Lung (tissue), 12 donors: Measurements from ENCODE around the gene FMNL1. TPM values are rescaled to one million over a fixed set of nuclear protein-coding genes. Genes with fewer than 3 reads are reported as not detected.
"Not testable (repeated sequence)": the region's sequence is repeated elsewhere in the genome, so short reads cannot be mapped to it uniquely, and the experiment has no call there.

ENCODE experiments used
- ATAC-seq: fragments of 200-7000 bp; cut with Tn5 transposase; one replicate; pipeline ENCODE4 v1.9.1; 2020; ENCODE audit warnings: moderate number of reproducible peaks; ENCODE audit not compliant: insufficient read depth, low FRiP score
- DNase-seq, 3 donors: peaks; one replicate each; pipeline ENCODE4 v3.0.0-alpha.2; 2013 to 2017
- H3K27ac ChIP-seq, 2 donors: one replicate each; pipeline ENCODE4 v1.5.1; 2013; ENCODE audit warnings: mild to moderate bottlenecking in 2 of 2, moderate library complexity in 2 of 2, control low read depth in 1 of 2, inconsistent platforms in 1 of 2, low read depth in 1 of 2, low read length in 1 of 2
- H3K27me3 ChIP-seq, 3 donors: one replicate each; pipeline ENCODE4 v1.5.1; 2013; ENCODE audit warnings: low read length in 2 of 3; ENCODE audit not compliant: control insufficient read depth in 3 of 3, insufficient read depth in 3 of 3
- H3K36me3 ChIP-seq, 4 donors: one replicate each; pipeline ENCODE4 v1.5.1; 2013; ENCODE audit warnings: low read length in 4 of 4, mild to moderate bottlenecking in 1 of 4, moderate library complexity in 1 of 4; ENCODE audit not compliant: control insufficient read depth in 4 of 4, insufficient read depth in 4 of 4
- H3K4me1 ChIP-seq, 5 donors: one replicate each; pipeline ENCODE4 v1.5.1; 2013; ENCODE audit warnings: low read length in 5 of 5, mild to moderate bottlenecking in 2 of 5, moderate library complexity in 1 of 5; ENCODE audit not compliant: control insufficient read depth in 5 of 5, insufficient read depth in 5 of 5
- H3K4me3 ChIP-seq: one replicate; pipeline ENCODE4 v1.5.1; 2013; ENCODE audit warnings: mild to moderate bottlenecking, control low read depth, moderate library complexity
- H3K9ac ChIP-seq, 2 donors: one replicate each; pipeline ENCODE4 v1.5.1; 2013; ENCODE audit warnings: low read length in 2 of 2, control low read depth in 1 of 2; ENCODE audit not compliant: insufficient read depth in 1 of 2
- H3K9me3 ChIP-seq, 4 donors: one replicate each; pipeline ENCODE4 v1.5.1; 2013; ENCODE audit warnings: low read length in 3 of 4, mild to moderate bottlenecking in 1 of 4, moderate library complexity in 1 of 4; ENCODE audit not compliant: control insufficient read depth in 4 of 4, insufficient read depth in 3 of 4
- WGBS, 2 donors: extraction: QIAGEN DNeasy Blood & Tissue Kit; methylation state at CpG; one replicate each; pipeline ENCODE4 v1.1.7; 2013; 5-methylcytosine and 5-hydroxymethylcytosine counted together
- polyA plus RNA-seq, 2 donors: library from polyadenylated mRNA; stranded (reverse); fragments of 200-250 nt; gene quantifications; one replicate each; pipeline ENCODE4 v1.2.1, GENCODE V29; 2013
- total RNA-seq, 2 donors: library from RNA; depleted of rRNA in 1 of 2; stranded (reverse); fragments of >200 nt in 1 of 2; gene quantifications; one replicate each; pipeline ENCODE4 v1.2.1, GENCODE V29; 2014 to 2021
- TF ChIP-seq, protein P1 (sequence below): IDR thresholded peaks from 2 replicates; pipeline ENCODE4 v1.5.1; 2012; ENCODE audit warnings: mild to moderate bottlenecking; ENCODE audit errors: control extremely low read depth, extremely low read depth
- donor health status: control.
- donor health status: control.
- donor health status: Bipolar disorder and iron deficiency.
- donor health status: healthy.
- donor health status: DM: yes; HTN: yes; CAD: no.

FMNL1 gene
- total and polyA plus RNA-seq, 4 donors = 25.0 to 135 (median 56.6) TPM

DNA sequence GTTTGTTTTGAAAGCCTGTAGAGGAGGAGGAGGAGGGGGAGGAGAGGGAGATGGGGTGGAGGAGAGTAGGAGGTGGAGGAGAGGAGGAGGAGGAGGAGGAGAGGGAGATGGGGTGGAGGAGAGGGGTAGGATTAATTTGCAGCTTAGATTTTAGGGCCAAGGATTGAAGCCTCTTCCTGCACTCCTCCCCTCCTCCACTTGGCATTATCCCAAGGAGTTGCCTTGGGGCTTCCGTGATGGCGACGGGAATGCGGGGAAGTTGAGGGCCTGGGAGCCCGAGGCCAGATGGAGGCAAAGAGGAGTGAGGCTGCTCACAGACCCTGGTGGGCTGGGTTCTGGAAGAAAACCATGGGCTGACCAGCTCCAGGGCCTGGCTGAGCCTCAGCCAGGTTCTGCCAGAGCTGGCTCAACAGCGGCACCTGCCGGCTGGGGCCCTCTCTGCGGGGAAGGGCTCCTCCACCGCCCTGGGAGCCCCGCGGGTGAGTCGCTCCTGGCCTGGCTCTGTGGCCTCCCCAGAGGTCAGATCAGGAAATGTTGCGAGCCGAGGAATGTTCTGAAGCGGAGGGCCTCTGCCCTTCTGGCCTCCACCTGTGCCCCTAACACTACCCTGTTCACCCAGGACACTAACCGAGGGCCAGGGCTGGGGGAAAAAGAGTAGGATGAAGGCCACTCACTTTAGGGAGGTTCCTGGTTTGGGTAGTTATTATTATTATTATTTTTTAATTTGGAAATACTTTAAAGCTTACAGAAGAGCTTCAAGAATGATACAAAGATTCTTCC is 23.9 kb upstream of the FMNL1 start:
- peak; percentile 86 to 91 (median 88) for DNase-seq
- H3K9ac ChIP-seq = peak overlapping the region in 1 of 2 donors; percentile 11

DNA sequence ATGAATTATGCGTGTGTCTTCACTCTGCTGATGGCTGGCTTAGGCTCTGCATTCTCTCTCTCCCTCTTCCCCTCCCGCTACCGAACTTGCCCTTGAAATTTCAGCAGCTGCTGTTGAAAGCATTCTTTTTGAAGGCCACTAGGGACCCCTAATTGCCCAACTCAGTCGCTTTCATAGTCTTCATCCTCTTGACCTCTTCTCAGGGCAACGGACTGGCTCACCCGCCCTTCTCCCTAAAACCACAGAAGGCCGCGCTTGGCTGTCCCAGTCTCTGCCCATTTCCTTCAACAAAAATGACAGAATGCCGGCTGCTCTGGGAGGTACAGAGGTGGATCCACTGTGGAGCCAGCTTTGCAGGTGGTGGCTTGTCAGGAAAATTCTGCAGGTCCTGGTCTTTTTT is 21.0 kb upstream of the FMNL1 start:
- H3K4me3 ChIP-seq = no peak overlapping the region
- TF ChIP-seq, protein P1, sequence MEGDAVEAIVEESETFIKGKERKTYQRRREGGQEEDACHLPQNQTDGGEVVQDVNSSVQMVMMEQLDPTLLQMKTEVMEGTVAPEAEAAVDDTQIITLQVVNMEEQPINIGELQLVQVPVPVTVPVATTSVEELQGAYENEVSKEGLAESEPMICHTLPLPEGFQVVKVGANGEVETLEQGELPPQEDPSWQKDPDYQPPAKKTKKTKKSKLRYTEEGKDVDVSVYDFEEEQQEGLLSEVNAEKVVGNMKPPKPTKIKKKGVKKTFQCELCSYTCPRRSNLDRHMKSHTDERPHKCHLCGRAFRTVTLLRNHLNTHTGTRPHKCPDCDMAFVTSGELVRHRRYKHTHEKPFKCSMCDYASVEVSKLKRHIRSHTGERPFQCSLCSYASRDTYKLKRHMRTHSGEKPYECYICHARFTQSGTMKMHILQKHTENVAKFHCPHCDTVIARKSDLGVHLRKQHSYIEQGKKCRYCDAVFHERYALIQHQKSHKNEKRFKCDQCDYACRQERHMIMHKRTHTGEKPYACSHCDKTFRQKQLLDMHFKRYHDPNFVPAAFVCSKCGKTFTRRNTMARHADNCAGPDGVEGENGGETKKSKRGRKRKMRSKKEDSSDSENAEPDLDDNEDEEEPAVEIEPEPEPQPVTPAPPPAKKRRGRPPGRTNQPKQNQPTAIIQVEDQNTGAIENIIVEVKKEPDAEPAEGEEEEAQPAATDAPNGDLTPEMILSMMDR = no peak
- ATAC-seq = no peak
- no peak for DNase-seq
- H3K27me3 ChIP-seq = no peaks in the 10 kb centered on the region
- H3K27ac ChIP-seq = no peak overlapping the region
- H3K36me3 ChIP-seq = no peaks in the 10 kb centered on the region
- H3K4me1 ChIP-seq = peaks cover 0 to 10% (median 0%) of the 10 kb centered on the region in 5 donors
- no peaks in the 10 kb centered on the region for H3K9me3 ChIP-seq
- no peak overlapping the region for H3K9ac ChIP-seq
- WGBS, 2 donors = 35 to 62% methylated on average over 9 of the region's 9 CpGs

More for the DNA sequence above, 23.9 kb upstream of the FMNL1 start:
- WGBS, 2 donors = 2 to 4% methylated on average over 16 of the region's 16 CpGs
- Histone ChIP-seq H3K27me3 (no peaks in the 10 kb centered on the region), H3K27ac (peak overlapping the region in 1 of 2 donors; percentile 67), H3K36me3 (no peaks in the 10 kb centered on the region), H3K4me1 (peaks cover 0 to 10% (median 0%) of the 10 kb centered on the region in 5 donors), H3K9me3 (no peaks in the 10 kb centered on the region), H3K4me3 (no peak overlapping the region)
- peak; percentile 98 for ATAC-seq
- TF ChIP-seq, protein P1 = peak; percentile 97

DNA sequence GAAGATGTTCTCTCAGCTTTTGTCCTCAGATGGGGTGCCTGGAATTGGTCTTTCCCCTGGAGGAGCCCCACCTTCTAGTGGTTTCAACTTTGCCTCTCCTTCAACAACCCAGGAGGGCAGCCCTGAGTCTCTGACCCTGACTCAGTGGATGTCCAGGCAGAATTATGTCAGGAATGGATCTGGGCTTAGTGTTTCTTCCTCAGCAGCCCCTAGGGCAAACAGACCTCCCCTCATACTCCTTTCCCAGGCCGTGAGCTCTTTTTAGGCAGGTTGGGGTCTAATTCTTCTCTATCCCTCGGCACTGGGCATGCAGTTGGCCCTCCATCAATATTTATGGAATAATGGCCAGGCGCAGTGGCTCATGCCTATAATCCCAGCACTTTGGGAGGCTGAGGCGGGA is 20.2 kb upstream of the FMNL1 start:
- Histone ChIP-seq H3K9ac (no peak overlapping the region), H3K27ac (no peak overlapping the region), H3K9me3 (no peaks in the 10 kb centered on the region), H3K4me3 (no peak overlapping the region), H3K36me3 (no peaks in the 10 kb centered on the region), H3K4me1 (peaks cover 0 to 10% (median 0%) of the 10 kb centered on the region in 5 donors), H3K27me3 (no peaks in the 10 kb centered on the region)
- TF ChIP-seq, protein P1 = no peak
- ATAC-seq (no peak), DNase-seq (no peak)
- WGBS, 2 donors = 95 to 96% methylated on average over 4 of the region's 4 CpGs

DNA sequence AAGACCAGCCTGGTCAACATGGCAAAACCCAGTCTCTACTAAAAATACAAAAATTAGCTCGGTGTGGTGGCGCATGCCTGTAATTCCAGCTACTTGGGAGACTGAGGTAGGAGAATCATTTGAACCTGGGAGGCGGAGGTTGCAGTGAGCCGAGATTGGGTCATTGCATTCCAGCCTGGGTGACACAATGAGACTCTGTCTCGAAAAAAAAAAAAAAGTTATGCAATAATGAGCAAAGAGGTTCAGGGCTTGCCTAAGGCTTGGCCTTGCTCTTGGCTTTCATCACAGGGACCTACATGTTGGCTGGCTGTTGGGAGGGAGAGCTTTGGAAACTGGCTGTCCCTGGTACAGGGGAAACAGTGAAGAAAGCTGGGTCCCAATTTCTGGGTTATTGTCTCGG is 19.8 kb upstream of the FMNL1 start:
- not testable (repeated sequence) for DNase-seq, H3K27me3 ChIP-seq, H3K27ac ChIP-seq, H3K4me3 ChIP-seq, H3K4me1 ChIP-seq, H3K9ac ChIP-seq, H3K9me3 ChIP-seq, H3K36me3 ChIP-seq
- 50 to 67% methylated on average over 6 of the region's 6 CpGs for WGBS, 2 donors
- ATAC-seq = peak; percentile 20
